Neural cell (in vitro differentiated cells): ENCODE data around the gene DNAI1.

Experiments
- EZH2 ChIP-seq: fragments of 200-600, 300-800 bp; shearing (Covaris generic), sonication (generic); IDR thresholded peaks from 2 replicates; pipeline ENCODE4 v1.6.1; 2014; ENCODE audit warnings: antibody characterized with exemption, low read length, borderline replicate concordance, mild to moderate bottlenecking; ENCODE audit not compliant: insufficient read depth, poor library complexity, severe bottlenecking
- POLR2AphosphoS5 ChIP-seq: IDR thresholded peaks from 2 replicates; pipeline ENCODE4 v1.6.1; 2012
- TF ChIP-seq, protein P1 (sequence below): fragments of 450-650 bp; IDR thresholded peaks from 2 replicates; pipeline ENCODE4 v1.5.1; 2014; ENCODE audit warnings: antibody characterized with exemption, mild to moderate bottlenecking, moderate library complexity; ENCODE audit not compliant: poor library complexity, severe bottlenecking

DNA sequence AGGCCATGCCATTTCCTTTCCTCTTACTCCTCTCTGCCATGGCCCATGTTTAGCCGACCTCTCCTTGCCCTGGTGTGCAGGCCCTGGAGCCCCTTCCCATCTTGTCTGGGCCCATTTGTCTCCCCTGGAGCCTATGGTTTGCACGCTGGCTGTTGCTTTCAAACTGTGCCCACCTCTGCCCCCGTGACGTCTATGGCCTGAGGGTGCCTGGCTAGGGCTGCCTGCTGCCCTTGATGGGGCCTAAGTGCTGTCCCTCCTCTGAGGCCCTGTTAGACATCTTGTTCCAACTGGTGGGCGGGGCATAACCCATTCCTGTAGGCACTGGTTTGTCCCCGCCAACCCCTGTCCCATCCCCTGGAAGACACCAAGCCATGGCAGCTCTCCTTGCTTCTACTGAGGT is 86.9 kb downstream of the DNAI1 start:
- TF ChIP-seq, protein P1, sequence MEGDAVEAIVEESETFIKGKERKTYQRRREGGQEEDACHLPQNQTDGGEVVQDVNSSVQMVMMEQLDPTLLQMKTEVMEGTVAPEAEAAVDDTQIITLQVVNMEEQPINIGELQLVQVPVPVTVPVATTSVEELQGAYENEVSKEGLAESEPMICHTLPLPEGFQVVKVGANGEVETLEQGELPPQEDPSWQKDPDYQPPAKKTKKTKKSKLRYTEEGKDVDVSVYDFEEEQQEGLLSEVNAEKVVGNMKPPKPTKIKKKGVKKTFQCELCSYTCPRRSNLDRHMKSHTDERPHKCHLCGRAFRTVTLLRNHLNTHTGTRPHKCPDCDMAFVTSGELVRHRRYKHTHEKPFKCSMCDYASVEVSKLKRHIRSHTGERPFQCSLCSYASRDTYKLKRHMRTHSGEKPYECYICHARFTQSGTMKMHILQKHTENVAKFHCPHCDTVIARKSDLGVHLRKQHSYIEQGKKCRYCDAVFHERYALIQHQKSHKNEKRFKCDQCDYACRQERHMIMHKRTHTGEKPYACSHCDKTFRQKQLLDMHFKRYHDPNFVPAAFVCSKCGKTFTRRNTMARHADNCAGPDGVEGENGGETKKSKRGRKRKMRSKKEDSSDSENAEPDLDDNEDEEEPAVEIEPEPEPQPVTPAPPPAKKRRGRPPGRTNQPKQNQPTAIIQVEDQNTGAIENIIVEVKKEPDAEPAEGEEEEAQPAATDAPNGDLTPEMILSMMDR, result no peak
- no peak for TF ChIP-seq POLR2AphosphoS5
- TF ChIP-seq EZH2, result no peak
